GM18526 (cell line): Measurements from ENCODE around the gene ISY1.

Experiments used
- POLR2A ChIP-seq: IDR thresholded peaks from 3 replicates; pipeline ENCODE4 v1.6.1; 2011; ENCODE audit not compliant: insufficient read length; ENCODE audit errors: extremely low read depth

The ISY1 gene

GRCh38 chr3:129106866-129107565 lies 53.8 kb downstream of the ISY1 start:
- TF ChIP-seq POLR2A, result no peak

DNA sequence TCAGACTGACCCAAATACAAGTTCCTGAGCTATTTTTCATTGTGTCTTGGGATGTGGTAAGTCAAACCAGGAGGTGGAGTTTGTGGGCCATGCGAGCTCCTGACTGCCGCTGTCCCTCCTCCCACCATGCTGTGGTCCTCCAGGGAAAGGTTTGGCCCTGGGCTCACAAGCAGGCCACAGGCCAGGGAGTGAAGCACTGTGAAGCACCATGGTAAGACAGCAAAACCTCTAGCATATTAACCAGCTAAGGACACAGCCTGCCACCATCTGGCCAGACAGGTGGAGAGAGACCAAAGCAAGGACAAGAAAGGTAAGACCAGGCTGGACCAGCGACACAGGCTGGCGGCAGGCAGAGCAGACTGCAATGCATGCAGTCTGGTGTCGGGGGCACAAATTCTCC lies 54.5 kb downstream of the ISY1 start:
- TF ChIP-seq POLR2A, result no peak

DNA sequence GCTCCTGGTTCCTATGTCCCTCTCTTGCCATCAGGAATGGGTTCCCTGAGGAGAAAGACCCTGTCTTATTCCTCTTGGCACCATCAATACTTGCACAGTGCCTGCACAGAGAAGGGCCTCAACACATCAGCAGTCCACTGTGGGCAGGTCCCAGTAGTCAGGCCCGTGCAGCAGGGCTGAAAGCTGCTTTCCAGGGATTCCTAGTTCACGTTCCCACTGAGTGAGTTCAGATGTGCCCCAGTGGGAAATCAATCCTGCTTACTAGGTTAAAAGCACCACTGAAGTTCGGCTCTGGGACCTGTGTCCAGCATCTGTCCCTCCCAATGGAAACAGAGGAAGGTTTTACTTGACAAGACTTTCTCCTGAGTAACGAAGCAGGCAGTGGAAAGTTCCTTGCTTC lies 55.0 kb downstream of the ISY1 start:
- no peak for TF ChIP-seq POLR2A

DNA sequence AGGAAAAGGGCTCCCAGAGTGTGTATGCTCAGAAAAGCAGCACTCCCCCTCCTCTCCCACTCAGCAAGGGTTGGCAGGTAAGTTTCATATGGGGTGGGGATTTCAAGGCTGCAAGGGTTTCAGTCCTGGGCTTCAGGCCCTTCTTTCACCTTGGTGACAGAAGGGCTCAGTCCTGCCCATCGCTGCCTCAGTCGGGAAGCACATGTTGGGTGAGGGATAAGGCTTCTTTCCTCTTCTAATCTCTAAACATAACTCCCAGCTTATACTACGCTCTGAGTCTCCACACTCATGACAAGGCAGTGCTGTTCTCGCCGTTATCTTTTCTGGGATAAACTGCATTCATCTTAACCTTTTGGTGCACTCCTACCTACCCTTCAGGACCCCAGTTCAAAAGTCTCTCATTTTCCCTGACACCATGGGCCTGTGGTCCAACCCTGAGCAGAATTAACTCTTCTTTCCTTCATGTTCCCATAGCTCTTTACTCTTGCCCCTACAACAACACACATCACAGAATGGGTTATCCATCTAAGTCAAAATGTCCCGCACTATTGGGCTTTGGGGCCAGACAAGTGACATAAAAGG lies 56.3 kb downstream of the ISY1 start:
- TF ChIP-seq POLR2A, result no peak

GRCh38 chr3:129104051-129104450 lies 56.8 kb downstream of the ISY1 start:
- TF ChIP-seq POLR2A, result no peak

DNA sequence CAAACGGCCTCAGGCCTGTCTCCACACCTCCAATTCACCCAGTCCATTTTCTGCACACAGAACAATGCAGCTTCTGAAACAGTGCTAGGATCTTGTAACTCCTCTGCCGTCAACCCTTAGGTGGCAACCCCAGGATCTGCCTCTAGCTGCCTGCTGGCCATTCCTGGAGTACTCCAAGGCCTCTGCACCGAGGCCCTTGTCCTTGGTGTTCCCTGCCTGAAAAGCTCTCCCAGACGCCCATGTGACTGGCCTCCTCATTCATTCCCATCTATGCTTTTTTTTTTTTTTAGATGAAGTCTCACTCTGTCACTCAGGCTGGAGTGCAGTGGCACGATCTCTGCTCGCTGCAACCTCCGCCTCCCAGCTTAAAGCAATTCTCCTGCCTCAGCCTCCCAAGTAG lies 57.6 kb downstream of the ISY1 start:
- TF ChIP-seq POLR2A, result no peak

DNA sequence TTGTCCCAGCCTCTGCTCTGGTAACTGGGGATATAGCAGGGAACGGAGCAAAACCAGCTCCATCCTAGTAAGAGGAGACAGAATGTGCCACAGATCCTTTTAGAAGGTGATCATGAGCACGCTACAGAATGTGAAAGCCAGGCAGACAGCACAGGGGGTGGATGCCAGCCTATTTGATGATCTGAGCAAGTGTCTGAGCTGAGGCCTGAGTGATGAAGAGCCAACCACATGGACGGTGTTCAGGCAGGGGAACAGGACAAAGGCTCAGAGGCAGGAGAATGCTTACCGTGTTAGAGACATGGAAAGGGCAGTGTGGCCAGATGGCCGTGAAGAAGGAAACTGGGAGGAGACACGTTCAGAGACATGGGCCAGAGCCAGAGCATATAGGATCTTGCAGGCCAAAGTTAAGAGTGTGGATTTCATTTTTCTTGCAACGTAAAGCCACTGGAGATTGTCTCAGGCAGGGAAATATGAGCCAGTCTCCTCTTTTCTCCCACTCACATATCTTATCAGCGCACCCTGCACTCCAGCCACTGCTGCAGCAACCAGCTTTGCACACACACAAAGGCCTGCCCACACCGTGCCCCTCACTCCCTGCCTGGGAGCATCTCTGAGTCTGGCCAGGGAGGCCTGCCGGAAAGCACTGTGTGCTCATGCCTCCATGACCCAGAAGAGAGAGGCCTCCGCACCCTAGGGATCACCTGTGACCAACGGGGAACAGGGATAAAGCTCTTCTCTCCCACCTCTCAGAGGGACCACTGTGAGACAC lies 59.3 kb downstream of the ISY1 start:
- no peak for TF ChIP-seq POLR2A

- no peak for TF ChIP-seq POLR2A
These were observed 60.6 kb downstream of the ISY1 start for GRCh38 chr3:129100274-129100673.

DNA sequence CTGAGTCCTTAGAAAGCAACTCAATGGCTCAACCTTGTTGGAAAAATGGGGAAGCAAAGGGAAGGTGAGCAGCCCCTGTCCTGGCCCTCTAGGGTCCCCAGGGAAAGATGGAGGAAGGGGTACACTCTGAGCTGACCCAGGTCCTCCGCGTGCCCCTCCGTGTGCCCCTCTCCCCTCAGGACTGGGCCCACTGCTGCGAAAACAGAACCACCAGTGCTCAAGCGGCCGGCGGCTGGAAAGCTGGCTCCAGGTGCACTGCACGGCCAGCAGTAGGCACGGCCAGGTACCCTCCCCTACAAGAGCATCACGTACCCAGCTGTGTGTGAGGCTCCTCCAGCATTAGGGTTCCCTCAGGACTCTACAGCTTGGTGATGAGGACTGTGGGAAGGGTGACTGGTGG lies 65.6 kb downstream of the ISY1 start:
- no peak for TF ChIP-seq POLR2A

DNA sequence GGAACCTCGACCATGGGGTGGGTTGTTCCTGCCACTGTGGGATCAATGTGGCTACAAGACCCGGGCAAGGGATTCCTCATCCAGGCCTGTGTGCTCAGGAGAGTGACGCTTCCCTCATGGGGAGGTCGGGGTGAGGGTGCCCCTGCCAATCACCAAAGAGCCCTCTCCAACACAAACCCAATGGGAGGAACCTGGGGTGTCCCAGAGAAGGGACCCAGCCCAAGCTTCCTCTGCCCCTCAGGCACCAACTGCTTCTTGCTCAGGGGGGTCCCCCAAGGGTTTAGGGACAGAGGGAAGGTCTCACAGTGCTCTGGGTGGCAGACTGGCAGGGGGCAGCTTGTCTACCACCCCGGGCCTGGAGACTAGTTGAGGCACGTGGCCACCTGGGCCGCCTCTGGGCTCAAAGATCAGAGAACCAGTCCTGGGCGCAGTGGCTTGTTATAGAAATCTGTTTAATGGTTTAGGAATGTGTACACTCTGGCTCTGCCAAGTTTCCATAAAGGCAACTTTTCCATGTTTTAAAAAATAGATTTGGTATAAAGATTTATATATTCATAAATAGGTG lies 73.6 kb downstream of the ISY1 start:
- no peak for TF ChIP-seq POLR2A

DNA sequence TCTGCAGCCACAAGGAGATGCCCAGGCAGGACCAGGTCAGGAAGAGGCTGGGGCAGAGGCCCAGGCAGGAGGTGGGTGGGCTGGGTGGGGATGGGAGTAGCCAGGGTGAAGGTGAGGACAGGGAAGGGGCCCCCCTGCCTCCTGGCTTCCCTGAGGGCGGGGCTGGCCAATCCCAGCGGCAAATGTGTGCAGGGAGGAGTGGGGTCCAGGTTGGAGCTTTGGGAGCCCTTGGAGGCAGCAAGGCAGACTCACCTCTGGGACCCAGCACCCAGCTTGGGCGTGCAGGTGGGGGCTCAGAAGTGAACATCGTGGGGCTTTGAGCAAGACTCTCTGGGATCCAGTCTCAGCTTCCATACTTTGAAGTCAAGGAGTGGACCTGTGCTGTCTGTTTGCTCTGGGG lies 75.0 kb downstream of the ISY1 start:
- TF ChIP-seq POLR2A, result no peak

GRCh38 chr3:129085165-129085715 lies 75.6 kb downstream of the ISY1 start:
- no peak for TF ChIP-seq POLR2A

DNA sequence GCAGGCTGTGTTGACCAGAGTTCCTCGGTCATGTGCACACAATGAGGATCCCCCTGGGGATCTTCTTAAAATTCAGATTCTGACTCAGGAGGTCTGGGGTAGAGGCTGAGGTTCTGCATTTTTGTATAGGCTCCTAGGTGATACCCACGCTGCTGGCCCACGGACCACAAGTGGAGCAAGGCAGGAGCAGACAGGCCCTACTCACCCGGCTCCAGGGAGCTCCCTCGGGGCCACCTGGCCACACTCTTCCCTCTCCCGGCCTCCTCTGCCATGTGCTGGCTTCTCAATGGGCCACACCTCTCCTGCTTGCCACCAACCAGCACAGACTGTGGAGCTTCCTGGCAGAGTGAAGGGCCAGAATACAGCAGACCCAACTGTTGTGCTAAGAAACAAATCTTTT lies 76.4 kb downstream of the ISY1 start:
- TF ChIP-seq POLR2A, result no peak

GRCh38 chr3:129082026-129082425 lies 78.8 kb downstream of the ISY1 start:
- TF ChIP-seq POLR2A, result no peak

DNA sequence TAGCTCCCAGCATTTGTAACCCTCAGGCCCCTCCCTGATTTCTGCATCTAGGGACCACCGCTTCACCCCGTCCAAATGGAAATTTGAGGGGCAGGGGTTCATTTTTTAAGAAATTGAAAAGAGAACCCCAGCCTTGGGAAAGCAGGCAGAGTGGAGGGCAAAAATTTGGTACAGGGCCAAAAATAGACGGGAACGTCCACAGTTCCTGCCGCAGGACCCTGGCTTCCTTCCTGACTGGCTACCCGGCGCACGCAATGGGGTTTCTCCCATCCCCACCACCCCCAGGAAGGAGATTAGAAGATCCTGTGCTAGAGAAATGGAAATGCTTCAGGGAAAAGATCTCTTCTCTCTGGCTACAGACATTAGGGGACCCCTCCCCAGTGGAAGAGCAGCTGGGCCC lies 79.4 kb downstream of the ISY1 start:
- TF ChIP-seq POLR2A, result no peak

DNA sequence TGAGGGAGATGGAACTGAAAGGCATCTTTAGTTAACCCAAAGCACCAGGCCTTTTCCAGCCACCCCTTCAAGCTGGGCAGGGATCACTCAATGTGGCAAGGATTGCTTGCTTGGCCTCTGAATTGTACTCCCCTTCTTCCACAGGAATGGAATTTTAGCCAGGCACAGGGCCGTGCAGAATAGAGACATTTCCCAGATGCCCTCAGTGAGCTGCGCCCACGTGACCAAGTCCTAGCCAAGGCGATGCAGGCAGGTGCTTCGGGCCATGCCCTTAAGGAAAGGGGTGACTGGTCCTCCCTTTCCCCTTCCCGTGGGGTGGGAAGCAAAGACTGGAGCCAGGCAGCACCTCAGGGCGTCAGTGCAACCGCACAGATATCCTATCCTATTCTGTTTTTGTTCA lies 82.4 kb downstream of the ISY1 start:
- no peak for TF ChIP-seq POLR2A
